GM18520 (cell line): ENCODE results near the gene ABCC10.
"Not testable (repeated sequence)": the region's sequence is repeated elsewhere in the genome, so short reads cannot be mapped to it uniquely, and the experiment has no call there.

ENCODE experiments used
- ATAC-seq: cut with Tn5 transposase; IDR thresholded peaks from one replicate; pipeline ENCODE4 v1.9.1; 2021; ENCODE audit not compliant: unreplicated experiment

Gene ABCC10

GRCh38 chr6:43444582-43444981, 17.2 kb downstream of the ABCC10 start:
- ATAC-seq: no peak

- no peak for ATAC-seq
Measured at GRCh38 chr6:43445576-43445975, 18.2 kb downstream of the ABCC10 start.

- no peak for ATAC-seq
Measured at GRCh38 chr6:43447604-43448003, 20.3 kb downstream of the ABCC10 start.

GRCh38 chr6:43448916-43449315, 21.6 kb downstream of the ABCC10 start:
- ATAC-seq: no peak

GRCh38 chr6:43450699-43451131, 23.4 kb downstream of the ABCC10 start:
- no peak for ATAC-seq

- no peak for ATAC-seq
Measured at GRCh38 chr6:43451348-43451747, 24.0 kb downstream of the ABCC10 start.

GRCh38 chr6:43451939-43452338, 24.6 kb downstream of the ABCC10 start:
- no peak for ATAC-seq

- ATAC-seq: no peak
Measured at GRCh38 chr6:43452896-43453295, 25.6 kb downstream of the ABCC10 start.

- no peak for ATAC-seq
Measured at GRCh38 chr6:43453831-43454230, 26.5 kb downstream of the ABCC10 start.

GRCh38 chr6:43454290-43454695, 27.0 kb downstream of the ABCC10 start:
- no peak for ATAC-seq

GRCh38 chr6:43454696-43455530, 27.6 kb downstream of the ABCC10 start:
- no peak for ATAC-seq

GRCh38 chr6:43455531-43456428, 28.4 kb downstream of the ABCC10 start, which contains the start of gene DLK2:
Gene DLK2 (minus strand): TSS chr6:43455548. CDS start chr6:43454825, 723 bp downstream.
- ATAC-seq: no peak

- ATAC-seq: no peak
Measured at GRCh38 chr6:43457643-43458042, 30.3 kb downstream of the ABCC10 start.

- ATAC-seq: not testable (repeated sequence)
Measured at GRCh38 chr6:43458154-43458553, 30.8 kb downstream of the ABCC10 start.

- no peak for ATAC-seq
Measured at GRCh38 chr6:43459535-43459934, 32.2 kb downstream of the ABCC10 start.

GRCh38 chr6:43460032-43460431, 32.7 kb downstream of the ABCC10 start:
- ATAC-seq: no peak

GRCh38 chr6:43461936-43462335, 34.6 kb downstream of the ABCC10 start:
- ATAC-seq: no peak

GRCh38 chr6:43464337-43464736, 37.0 kb downstream of the ABCC10 start:
- no peak for ATAC-seq

- no peak for ATAC-seq
Measured at GRCh38 chr6:43465948-43466347, 38.6 kb downstream of the ABCC10 start.

- not testable (repeated sequence) for ATAC-seq
Measured at GRCh38 chr6:43467265-43467664, 39.9 kb downstream of the ABCC10 start.

- no peak for ATAC-seq
Measured at GRCh38 chr6:43467752-43468151, 40.4 kb downstream of the ABCC10 start.

- ATAC-seq: no peak
Measured at GRCh38 chr6:43468240-43468639, 40.9 kb downstream of the ABCC10 start.
